ENCODE data around the gene MAN2B2. TPM values are rescaled to one million over a fixed set of nuclear protein-coding genes. Genes with fewer than 3 reads are reported as not detected.

The MAN2B2 gene
- total and polyA plus RNA-seq, 2 of the 8 experiments (the other 6 are each of a cell fraction or from before 2014, with no cell fraction given), result 3.3 to 4.0 TPM

DNA sequence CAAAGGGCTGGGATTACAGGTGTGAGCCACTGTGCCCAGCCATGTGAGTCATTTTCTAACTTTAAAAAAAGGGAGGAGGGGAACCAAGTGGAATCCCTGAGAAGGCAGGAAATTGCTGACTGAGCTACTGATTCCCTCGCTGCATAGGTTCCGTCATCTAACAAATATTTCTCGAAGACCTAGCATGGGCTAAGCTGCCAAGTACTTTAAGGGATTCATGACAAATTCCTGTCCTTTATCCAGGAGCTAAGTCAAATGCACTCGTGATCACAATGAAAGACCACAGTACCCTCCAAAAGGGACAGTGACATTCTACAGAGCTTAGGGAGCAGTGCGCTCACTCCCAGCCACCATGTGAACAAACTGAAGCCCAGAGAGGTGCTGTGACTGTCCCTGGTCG is 33.2 kb upstream of the MAN2B2 start (continued):
- TF ChIP-seq, protein P1, sequence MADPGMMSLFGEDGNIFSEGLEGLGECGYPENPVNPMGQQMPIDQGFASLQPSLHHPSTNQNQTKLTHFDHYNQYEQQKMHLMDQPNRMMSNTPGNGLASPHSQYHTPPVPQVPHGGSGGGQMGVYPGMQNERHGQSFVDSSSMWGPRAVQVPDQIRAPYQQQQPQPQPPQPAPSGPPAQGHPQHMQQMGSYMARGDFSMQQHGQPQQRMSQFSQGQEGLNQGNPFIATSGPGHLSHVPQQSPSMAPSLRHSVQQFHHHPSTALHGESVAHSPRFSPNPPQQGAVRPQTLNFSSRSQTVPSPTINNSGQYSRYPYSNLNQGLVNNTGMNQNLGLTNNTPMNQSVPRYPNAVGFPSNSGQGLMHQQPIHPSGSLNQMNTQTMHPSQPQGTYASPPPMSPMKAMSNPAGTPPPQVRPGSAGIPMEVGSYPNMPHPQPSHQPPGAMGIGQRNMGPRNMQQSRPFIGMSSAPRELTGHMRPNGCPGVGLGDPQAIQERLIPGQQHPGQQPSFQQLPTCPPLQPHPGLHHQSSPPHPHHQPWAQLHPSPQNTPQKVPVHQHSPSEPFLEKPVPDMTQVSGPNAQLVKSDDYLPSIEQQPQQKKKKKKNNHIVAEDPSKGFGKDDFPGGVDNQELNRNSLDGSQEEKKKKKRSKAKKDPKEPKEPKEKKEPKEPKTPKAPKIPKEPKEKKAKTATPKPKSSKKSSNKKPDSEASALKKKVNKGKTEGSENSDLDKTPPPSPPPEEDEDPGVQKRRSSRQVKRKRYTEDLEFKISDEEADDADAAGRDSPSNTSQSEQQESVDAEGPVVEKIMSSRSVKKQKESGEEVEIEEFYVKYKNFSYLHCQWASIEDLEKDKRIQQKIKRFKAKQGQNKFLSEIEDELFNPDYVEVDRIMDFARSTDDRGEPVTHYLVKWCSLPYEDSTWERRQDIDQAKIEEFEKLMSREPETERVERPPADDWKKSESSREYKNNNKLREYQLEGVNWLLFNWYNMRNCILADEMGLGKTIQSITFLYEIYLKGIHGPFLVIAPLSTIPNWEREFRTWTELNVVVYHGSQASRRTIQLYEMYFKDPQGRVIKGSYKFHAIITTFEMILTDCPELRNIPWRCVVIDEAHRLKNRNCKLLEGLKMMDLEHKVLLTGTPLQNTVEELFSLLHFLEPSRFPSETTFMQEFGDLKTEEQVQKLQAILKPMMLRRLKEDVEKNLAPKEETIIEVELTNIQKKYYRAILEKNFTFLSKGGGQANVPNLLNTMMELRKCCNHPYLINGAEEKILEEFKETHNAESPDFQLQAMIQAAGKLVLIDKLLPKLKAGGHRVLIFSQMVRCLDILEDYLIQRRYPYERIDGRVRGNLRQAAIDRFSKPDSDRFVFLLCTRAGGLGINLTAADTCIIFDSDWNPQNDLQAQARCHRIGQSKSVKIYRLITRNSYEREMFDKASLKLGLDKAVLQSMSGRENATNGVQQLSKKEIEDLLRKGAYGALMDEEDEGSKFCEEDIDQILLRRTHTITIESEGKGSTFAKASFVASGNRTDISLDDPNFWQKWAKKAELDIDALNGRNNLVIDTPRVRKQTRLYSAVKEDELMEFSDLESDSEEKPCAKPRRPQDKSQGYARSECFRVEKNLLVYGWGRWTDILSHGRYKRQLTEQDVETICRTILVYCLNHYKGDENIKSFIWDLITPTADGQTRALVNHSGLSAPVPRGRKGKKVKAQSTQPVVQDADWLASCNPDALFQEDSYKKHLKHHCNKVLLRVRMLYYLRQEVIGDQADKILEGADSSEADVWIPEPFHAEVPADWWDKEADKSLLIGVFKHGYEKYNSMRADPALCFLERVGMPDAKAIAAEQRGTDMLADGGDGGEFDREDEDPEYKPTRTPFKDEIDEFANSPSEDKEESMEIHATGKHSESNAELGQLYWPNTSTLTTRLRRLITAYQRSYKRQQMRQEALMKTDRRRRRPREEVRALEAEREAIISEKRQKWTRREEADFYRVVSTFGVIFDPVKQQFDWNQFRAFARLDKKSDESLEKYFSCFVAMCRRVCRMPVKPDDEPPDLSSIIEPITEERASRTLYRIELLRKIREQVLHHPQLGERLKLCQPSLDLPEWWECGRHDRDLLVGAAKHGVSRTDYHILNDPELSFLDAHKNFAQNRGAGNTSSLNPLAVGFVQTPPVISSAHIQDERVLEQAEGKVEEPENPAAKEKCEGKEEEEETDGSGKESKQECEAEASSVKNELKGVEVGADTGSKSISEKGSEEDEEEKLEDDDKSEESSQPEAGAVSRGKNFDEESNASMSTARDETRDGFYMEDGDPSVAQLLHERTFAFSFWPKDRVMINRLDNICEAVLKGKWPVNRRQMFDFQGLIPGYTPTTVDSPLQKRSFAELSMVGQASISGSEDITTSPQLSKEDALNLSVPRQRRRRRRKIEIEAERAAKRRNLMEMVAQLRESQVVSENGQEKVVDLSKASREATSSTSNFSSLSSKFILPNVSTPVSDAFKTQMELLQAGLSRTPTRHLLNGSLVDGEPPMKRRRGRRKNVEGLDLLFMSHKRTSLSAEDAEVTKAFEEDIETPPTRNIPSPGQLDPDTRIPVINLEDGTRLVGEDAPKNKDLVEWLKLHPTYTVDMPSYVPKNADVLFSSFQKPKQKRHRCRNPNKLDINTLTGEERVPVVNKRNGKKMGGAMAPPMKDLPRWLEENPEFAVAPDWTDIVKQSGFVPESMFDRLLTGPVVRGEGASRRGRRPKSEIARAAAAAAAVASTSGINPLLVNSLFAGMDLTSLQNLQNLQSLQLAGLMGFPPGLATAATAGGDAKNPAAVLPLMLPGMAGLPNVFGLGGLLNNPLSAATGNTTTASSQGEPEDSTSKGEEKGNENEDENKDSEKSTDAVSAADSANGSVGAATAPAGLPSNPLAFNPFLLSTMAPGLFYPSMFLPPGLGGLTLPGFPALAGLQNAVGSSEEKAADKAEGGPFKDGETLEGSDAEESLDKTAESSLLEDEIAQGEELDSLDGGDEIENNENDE (IDR thresholded peaks at IDR 0.05; ENCODE audit: insufficient replicate concordance, low read length), result no peak
- TF ChIP-seq RBBP5 (IDR thresholded peaks at IDR 0.05; ENCODE audit: borderline replicate concordance, low read depth, low read length) (no peak), ZNF274 (IDR thresholded peaks at IDR 0.05; ENCODE audit: borderline replicate concordance, extremely low read depth, low read length) (no peak), JUN (IDR thresholded peaks at IDR 0.05; ENCODE audit: low read depth, low read length) (no peak), CHD1 (IDR thresholded peaks at IDR 0.05; ENCODE audit: low read depth, low read length) (no peak), TAF7 (optimal IDR thresholded peaks at IDR 0.05; ENCODE audit: borderline replicate concordance, low read depth, low read length) (no peak)

Data from H1 (cell line).